GM23248 (cell line): ENCODE results near the gene NLGN2.

Experiments
- EZH2 ChIP-seq: fragments of 200-600 bp; sonication (generic); IDR thresholded peaks from 2 replicates; pipeline ENCODE4 v1.6.1; 2018; ENCODE audit warnings: antibody characterized with exemption, mild to moderate bottlenecking; ENCODE audit not compliant: insufficient read depth, poor library complexity, severe bottlenecking
- EZH2phosphoT487 ChIP-seq: fragments of 200-600 bp; sonication (generic); IDR thresholded peaks from 2 replicates; pipeline ENCODE4 v1.6.1; 2018; ENCODE audit warnings: antibody characterized with exemption, moderate library complexity, mild to moderate bottlenecking, low read depth; ENCODE audit not compliant: insufficient read depth

GRCh38 chr17:7466639-7467341 lies 59.1 kb downstream of the NLGN2 start:
- no peak for TF ChIP-seq EZH2phosphoT487
- no peak for TF ChIP-seq EZH2
